SJCRH30 (cell line): ENCODE measurements around the gene STPG3. TPM values are rescaled to one million over a fixed set of nuclear protein-coding genes. Genes with fewer than 3 reads are reported as not detected.

Source experiments
- DNase-seq, 2 experiments: peaks; one replicate each; pipeline ENCODE4 v3.0.0-alpha.2; 2015 to 2020
- H3K27ac ChIP-seq: fragments of 250-450 bp; sonication (Bioruptor Pico); 2 replicates; pipeline ENCODE4 v1.5.1; 2020; ENCODE audit warnings: mild to moderate bottlenecking, moderate library complexity
- H3K27me3 ChIP-seq: fragments of 250-450 bp; sonication (Bioruptor Pico); 2 replicates; pipeline ENCODE4 v1.5.1; 2020; ENCODE audit warnings: mild to moderate bottlenecking, moderate library complexity
- H3K36me3 ChIP-seq: fragments of 250-450 bp; sonication (Bioruptor Pico); 2 replicates; pipeline ENCODE4 v1.5.1; 2020; ENCODE audit warnings: mild to moderate bottlenecking, moderate library complexity
- H3K4me1 ChIP-seq: fragments of 250-450 bp; sonication (Bioruptor Pico); 2 replicates; pipeline ENCODE4 v1.5.1; 2020; ENCODE audit warnings: mild to moderate bottlenecking, moderate library complexity
- H3K4me3 ChIP-seq: fragments of 250-450 bp; sonication (Bioruptor Pico); 2 replicates; pipeline ENCODE4 v1.5.1; 2020; ENCODE audit warnings: mild to moderate bottlenecking, moderate library complexity
- H3K9me3 ChIP-seq: fragments of 250-450 bp; sonication (Bioruptor Pico); replicated peaks from 2 replicates; pipeline ENCODE4 v1.5.1; 2020; ENCODE audit warnings: mild to moderate bottlenecking, moderate library complexity
- total RNA-seq: library from RNA; depleted of rRNA; stranded (reverse); fragments of >200 nt; shearing (Covaris generic); gene quantifications from 2 replicates; pipeline ENCODE4 v1.2.3, GENCODE V29; 2014; rRNA removed

Gene STPG3
- not detected in 2 replicates for total RNA-seq

GRCh38 chr9:137251194-137251461, at the start of gene STPG3:
TSS of gene STPG3 (plus strand) at chr9:137251286. CDS start at chr9:137251287, 1 bp downstream.
- Histone ChIP-seq H3K9me3 (no peaks in the 10 kb centered on the region), H3K4me1 (peaks cover 13% of the 10 kb centered on the region), H3K36me3 (0 out of 2 replicates have a peak, but pooled peaks cover under 1% of the 10 kb centered on the region), H3K4me3 (no peak within 1 kb of the TSS), H3K27ac (no peak within 1 kb of the TSS), H3K27me3 (peaks cover 18% of the 10 kb centered on the region)
- DNase-seq: no peak

- H3K4me3 ChIP-seq: no peak overlapping the region
These were observed 48.1 kb upstream of the STPG3 start for GRCh38 chr9:137202966-137203365.

GRCh38 chr9:137204731-137205125, 46.4 kb upstream of the STPG3 start:
- H3K27me3 ChIP-seq: no peaks in the 10 kb centered on the region
- no peaks in the 10 kb centered on the region for H3K9me3 ChIP-seq
- no peak overlapping the region for H3K27ac ChIP-seq
- peaks cover 12% of the 10 kb centered on the region for H3K4me1 ChIP-seq
- peaks cover 9% of the 10 kb centered on the region for H3K36me3 ChIP-seq
- DNase-seq: no peak
- H3K4me3 ChIP-seq: peak overlapping the region; percentile 94

More at GRCh38 chr9:137202966-137203365, 48.1 kb upstream of the STPG3 start:
- Histone ChIP-seq H3K27ac (no peak overlapping the region), H3K36me3 (peaks cover 9% of the 10 kb centered on the region; the same call in 1 of the 2 replicates), H3K9me3 (no peaks in the 10 kb centered on the region), H3K4me1 (peaks cover 22% of the 10 kb centered on the region), H3K27me3 (no peaks in the 10 kb centered on the region)
- DNase-seq: no peak

GRCh38 chr9:137205126-137206069, 45.7 kb upstream of the STPG3 start, which contains the start of the genes NDOR1 and TMEM203:
TSS of gene NDOR1 (plus strand) at chr9:137205700. CDS start at chr9:137205778, 78 bp downstream.
TSS of gene TMEM203 (minus strand) at chr9:137205648. CDS start at chr9:137205414, 234 bp downstream.
- Histone ChIP-seq H3K9me3 (no peaks in the 10 kb centered on the region), H3K4me1 (peaks cover 12% of the 10 kb centered on the region), H3K27ac (peak within 1 kb of the TSS; percentile 55), H3K4me3 (peak within 1 kb of the TSS; percentile 94), H3K36me3 (peaks cover 9% of the 10 kb centered on the region), H3K27me3 (no peaks in the 10 kb centered on the region)
- peak; percentile 92 for DNase-seq

GRCh38 chr9:137206602-137207001, 44.5 kb upstream of the STPG3 start:
- Histone ChIP-seq H3K36me3 (peaks cover 9% of the 10 kb centered on the region), H3K27ac (no peak overlapping the region), H3K9me3 (no peaks in the 10 kb centered on the region), H3K4me3 (peak overlapping the region; percentile 94), H3K27me3 (no peaks in the 10 kb centered on the region), H3K4me1 (peaks cover 12% of the 10 kb centered on the region)
- no peak for DNase-seq

- no peak overlapping the region for H3K4me3 ChIP-seq
- no peaks in the 10 kb centered on the region for H3K9me3 ChIP-seq
- H3K36me3 ChIP-seq: peaks cover 31% of the 10 kb centered on the region
- DNase-seq: no peak
- H3K4me1 ChIP-seq: peaks cover 1% of the 10 kb centered on the region
- H3K27ac ChIP-seq: no peak overlapping the region
- H3K27me3 ChIP-seq: no peaks in the 10 kb centered on the region
These were observed 39.6 kb upstream of the STPG3 start for GRCh38 chr9:137211532-137211931.

GRCh38 chr9:137212520-137212919, 38.6 kb upstream of the STPG3 start:
- Histone ChIP-seq H3K4me3 (no peak overlapping the region), H3K36me3 (peaks cover 26% of the 10 kb centered on the region), H3K9me3 (no peaks in the 10 kb centered on the region), H3K4me1 (no peaks in the 10 kb centered on the region), H3K27me3 (no peaks in the 10 kb centered on the region), H3K27ac (no peak overlapping the region)
- no peak for DNase-seq

GRCh38 chr9:137213160-137214060, 37.7 kb upstream of the STPG3 start:
- H3K36me3 ChIP-seq: peaks cover 22% of the 10 kb centered on the region
- H3K27ac ChIP-seq: no peak overlapping the region
- H3K27me3 ChIP-seq: no peaks in the 10 kb centered on the region
- H3K9me3 ChIP-seq: no peaks in the 10 kb centered on the region
- no peak overlapping the region for H3K4me3 ChIP-seq
- H3K4me1 ChIP-seq: no peaks in the 10 kb centered on the region
- DNase-seq: no peak

GRCh38 chr9:137214620-137215019, 36.5 kb upstream of the STPG3 start:
- Histone ChIP-seq H3K9me3 (no peaks in the 10 kb centered on the region), H3K27ac (no peak overlapping the region), H3K4me1 (no peaks in the 10 kb centered on the region), H3K4me3 (no peak overlapping the region), H3K36me3 (peaks cover 22% of the 10 kb centered on the region), H3K27me3 (no peaks in the 10 kb centered on the region)
- DNase-seq: no peak

GRCh38 chr9:137215196-137215986, 35.7 kb upstream of the STPG3 start:
- H3K4me1 ChIP-seq: no peaks in the 10 kb centered on the region
- H3K36me3 ChIP-seq: peaks cover 22% of the 10 kb centered on the region
- H3K4me3 ChIP-seq: no peak overlapping the region
- H3K9me3 ChIP-seq: no peaks in the 10 kb centered on the region
- DNase-seq: no peak
- H3K27ac ChIP-seq: no peak overlapping the region
- no peaks in the 10 kb centered on the region for H3K27me3 ChIP-seq

- Histone ChIP-seq H3K4me1 (peaks cover 3% of the 10 kb centered on the region; the same call in 1 of the 2 replicates), H3K27ac (no peak overlapping the region), H3K36me3 (peaks cover 22% of the 10 kb centered on the region), H3K4me3 (no peak overlapping the region), H3K27me3 (no peaks in the 10 kb centered on the region), H3K9me3 (no peaks in the 10 kb centered on the region)
- no peak for DNase-seq
These were observed 34.7 kb upstream of the STPG3 start for GRCh38 chr9:137216188-137216965.

GRCh38 chr9:137217276-137218211, 33.5 kb upstream of the STPG3 start:
- Histone ChIP-seq H3K27ac (no peak overlapping the region), H3K27me3 (no peaks in the 10 kb centered on the region)

More at GRCh38 chr9:137217276-137218211, 33.5 kb upstream of the STPG3 start:
- DNase-seq: no peak
- H3K9me3 ChIP-seq: no peaks in the 10 kb centered on the region
- peaks cover 19% of the 10 kb centered on the region for H3K36me3 ChIP-seq
- no peak overlapping the region for H3K4me3 ChIP-seq
- H3K4me1 ChIP-seq: peaks cover 3% of the 10 kb centered on the region; the same call in 1 of the 2 replicates
